Keratinocyte (primary cell): ENCODE data around the gene CDH18. TPM values are rescaled to one million over a fixed set of nuclear protein-coding genes. Genes with fewer than 3 reads are reported as not detected.

Experiments used
- DNase-seq: peaks from one replicate; pipeline ENCODE4 v3.0.0-alpha.2; 2011; ENCODE audit warnings: low read depth, missing footprints, low spot score
- FAIRE-seq: peaks from 2 replicates; lab custom pipeline; 2011; peaks lifted over from hg19 to GRCh38; lab: Jason Lieb, UNC
- H2AFZ ChIP-seq: 2 replicates; pipeline ENCODE4 v1.6.0; 2012; ENCODE audit warnings: low read length, control low read depth, inconsistent platforms; ENCODE audit not compliant: control insufficient read depth
- H3K27ac ChIP-seq: 2 replicates; pipeline ENCODE4 v1.5.1; 2011; ENCODE audit warnings: low read length; ENCODE audit not compliant: control insufficient read depth, insufficient read depth
- H3K27me3 ChIP-seq: 3 replicates; pipeline ENCODE4 v1.6.0; 2011; ENCODE audit warnings: low read length; ENCODE audit not compliant: control insufficient read depth, insufficient read depth; ENCODE audit errors: extremely low read depth
- H3K36me3 ChIP-seq, 2 experiments: 2 replicates in 1 of 2; 3 replicates in 1 of 2; pipeline ENCODE4 v1.5.1; 2011; ENCODE audit warnings: low read length in 2 of 2, mild to moderate bottlenecking in 1 of 2; ENCODE audit not compliant: control insufficient read depth in 2 of 2, insufficient read depth in 2 of 2; ENCODE audit errors: extremely low read depth in 1 of 2
- H3K4me1 ChIP-seq: 3 replicates; pipeline ENCODE4 v1.5.1; 2011; ENCODE audit warnings: low read length; ENCODE audit not compliant: control insufficient read depth, insufficient read depth; ENCODE audit errors: extremely low read depth
- H3K4me2 ChIP-seq: 3 replicates; pipeline ENCODE4 v1.6.0; 2011; ENCODE audit warnings: low read depth, low read length; ENCODE audit not compliant: control insufficient read depth, insufficient read depth; ENCODE audit errors: extremely low read depth
- H3K4me3 ChIP-seq, 3 experiments: fragments of 200-600 bp in 1 of 3; sonication (generic) in 1 of 3; 2 replicates in 2 of 3; 3 replicates in 1 of 3; pipeline ENCODE4 v1.5.1; 2011 to 2016; ENCODE audit warnings: low read length in 3 of 3, mild to moderate bottlenecking in 3 of 3, control low read depth in 2 of 3, inconsistent platforms in 1 of 3, low read depth in 1 of 3, mixed read lengths in 1 of 3, mixed run types in 1 of 3, moderate library complexity in 1 of 3; ENCODE audit not compliant: control insufficient read depth in 2 of 3, insufficient read depth in 2 of 3; ENCODE audit errors: extremely low read depth in 1 of 3
- H3K79me2 ChIP-seq: 2 replicates; pipeline ENCODE4 v1.6.0; 2012; ENCODE audit warnings: low read length; ENCODE audit not compliant: control insufficient read depth, insufficient read depth
- H3K9ac ChIP-seq: 3 replicates; pipeline ENCODE4 v1.6.0; 2011; ENCODE audit warnings: low read length; ENCODE audit not compliant: control insufficient read depth, insufficient read depth; ENCODE audit errors: extremely low read depth
- H3K9me1 ChIP-seq: 3 replicates; pipeline ENCODE4 v1.6.0; 2011; ENCODE audit warnings: low read length; ENCODE audit not compliant: control insufficient read depth, insufficient read depth; ENCODE audit errors: extremely low read depth
- H3K9me3 ChIP-seq: 2 replicates; pipeline ENCODE4 v1.5.1; 2012; ENCODE audit warnings: low read depth, low read length; ENCODE audit not compliant: control insufficient read depth
- H4K20me1 ChIP-seq: 3 replicates; pipeline ENCODE4 v1.6.0; 2011; ENCODE audit warnings: low read length; ENCODE audit not compliant: control insufficient read depth, insufficient read depth; ENCODE audit errors: extremely low read depth
- EZH2 ChIP-seq: IDR thresholded peaks from one replicate; pipeline ENCODE4 v1.6.1; 2012; ENCODE audit warnings: inconsistent platforms, mild to moderate bottlenecking, low read length, moderate library complexity
- dilution Hi-C: fragments of 300-500 bp; cut with MboI; formaldehyde crosslinking; loops from one replicate; pipeline ENCODE4 v1.7.0; 2020; ENCODE audit warnings: low sequenced_read_pairs; ENCODE audit not compliant: extremely low pct_ligation_motif_present
- polyA plus RNA-seq, 5 experiments: library from polyadenylated mRNA; depleted of rRNA in 3 of 5; stranded (reverse) in 3 of 5; stranded (forward) in 1 of 5; unstranded in 1 of 5; fragments of >200 nt; gene quantifications; 1 replicate in 1 of 5; 2 replicates in 3 of 5; 3 replicates in 1 of 5; pipeline versions ENCODE4 v1.2.1 to v1.2.3, GENCODE V29; 2011 to 2012; ENCODE audit warnings: missing spikeins in 2 of 5, low read depth in 1 of 5, low replicate concordance in 1 of 5
- TF ChIP-seq, protein P1 (sequence below), 3 experiments: IDR thresholded peaks in 1 of 3; conservative IDR thresholded peaks in 1 of 3; optimal IDR thresholded peaks in 1 of 3; 2 replicates in 2 of 3; 3 replicates in 1 of 3; pipeline versions ENCODE3 to v1.5.1; 2011; ENCODE audit warnings: low read length in 3 of 3, mild to moderate bottlenecking in 3 of 3, moderate library complexity in 2 of 3, control low read depth in 1 of 3, inconsistent platforms in 1 of 3; ENCODE audit not compliant: insufficient read depth in 2 of 3; ENCODE audit errors: extremely low read depth in 1 of 3

The CDH18 gene
- polyA plus RNA-seq, 1 donor (not counting 4 experiments of a cell fraction or from before 2014, with no cell fraction given), result 0.41 TPM

DNA sequence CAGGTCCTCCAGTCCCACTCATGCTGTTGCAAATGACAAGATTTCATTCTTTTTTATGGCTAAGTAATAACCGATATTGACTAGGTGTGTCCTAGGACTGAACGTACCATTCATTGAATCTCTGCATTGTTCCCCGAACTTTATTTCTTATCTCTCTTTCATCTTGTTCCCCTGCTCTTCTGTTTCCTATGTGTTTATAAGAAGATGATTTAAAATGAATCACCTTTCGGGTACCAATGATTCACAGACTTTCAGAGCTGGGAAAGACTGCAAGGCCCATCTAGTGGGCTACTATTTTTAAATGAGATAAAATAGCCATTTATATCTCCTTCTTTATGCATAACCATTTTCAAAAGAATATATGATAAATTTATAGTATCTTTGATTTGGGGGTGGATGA, 133.0 kb downstream of the CDH18 start:
- Histone ChIP-seq H3K36me3 (no peaks in the 10 kb centered on the region), H3K4me2 (peak overlapping the region; percentile 34), H4K20me1 (no peaks in the 10 kb centered on the region), H3K9me1 (no peaks in the 10 kb centered on the region), H3K27ac (no peak overlapping the region), H3K9ac (no peak overlapping the region), H3K9me3 (no peaks in the 10 kb centered on the region), H3K4me1 (peaks cover 22% of the 10 kb centered on the region), H2AFZ (peak overlapping the region; percentile 41), H3K27me3 (no peaks in the 10 kb centered on the region), H3K4me3 (no peak overlapping the region), H3K79me2 (no peaks in the 10 kb centered on the region)
- no peak for TF ChIP-seq EZH2
- TF ChIP-seq, protein P1, sequence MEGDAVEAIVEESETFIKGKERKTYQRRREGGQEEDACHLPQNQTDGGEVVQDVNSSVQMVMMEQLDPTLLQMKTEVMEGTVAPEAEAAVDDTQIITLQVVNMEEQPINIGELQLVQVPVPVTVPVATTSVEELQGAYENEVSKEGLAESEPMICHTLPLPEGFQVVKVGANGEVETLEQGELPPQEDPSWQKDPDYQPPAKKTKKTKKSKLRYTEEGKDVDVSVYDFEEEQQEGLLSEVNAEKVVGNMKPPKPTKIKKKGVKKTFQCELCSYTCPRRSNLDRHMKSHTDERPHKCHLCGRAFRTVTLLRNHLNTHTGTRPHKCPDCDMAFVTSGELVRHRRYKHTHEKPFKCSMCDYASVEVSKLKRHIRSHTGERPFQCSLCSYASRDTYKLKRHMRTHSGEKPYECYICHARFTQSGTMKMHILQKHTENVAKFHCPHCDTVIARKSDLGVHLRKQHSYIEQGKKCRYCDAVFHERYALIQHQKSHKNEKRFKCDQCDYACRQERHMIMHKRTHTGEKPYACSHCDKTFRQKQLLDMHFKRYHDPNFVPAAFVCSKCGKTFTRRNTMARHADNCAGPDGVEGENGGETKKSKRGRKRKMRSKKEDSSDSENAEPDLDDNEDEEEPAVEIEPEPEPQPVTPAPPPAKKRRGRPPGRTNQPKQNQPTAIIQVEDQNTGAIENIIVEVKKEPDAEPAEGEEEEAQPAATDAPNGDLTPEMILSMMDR (optimal IDR thresholded peaks at IDR 0.05 in 1 of 3, IDR thresholded peaks at IDR 0.05 in 1 of 3, conservative IDR thresholded peaks at IDR 0.05 in 1 of 3; ENCODE audit: extremely low read depth in 1 of 3, insufficient read depth in 2 of 3, low read length in 3 of 3), result no peak
- dilution Hi-C loops, result no loop called here
- FAIRE-seq, result no peak
- DNase-seq, result peak; percentile 35

DNA sequence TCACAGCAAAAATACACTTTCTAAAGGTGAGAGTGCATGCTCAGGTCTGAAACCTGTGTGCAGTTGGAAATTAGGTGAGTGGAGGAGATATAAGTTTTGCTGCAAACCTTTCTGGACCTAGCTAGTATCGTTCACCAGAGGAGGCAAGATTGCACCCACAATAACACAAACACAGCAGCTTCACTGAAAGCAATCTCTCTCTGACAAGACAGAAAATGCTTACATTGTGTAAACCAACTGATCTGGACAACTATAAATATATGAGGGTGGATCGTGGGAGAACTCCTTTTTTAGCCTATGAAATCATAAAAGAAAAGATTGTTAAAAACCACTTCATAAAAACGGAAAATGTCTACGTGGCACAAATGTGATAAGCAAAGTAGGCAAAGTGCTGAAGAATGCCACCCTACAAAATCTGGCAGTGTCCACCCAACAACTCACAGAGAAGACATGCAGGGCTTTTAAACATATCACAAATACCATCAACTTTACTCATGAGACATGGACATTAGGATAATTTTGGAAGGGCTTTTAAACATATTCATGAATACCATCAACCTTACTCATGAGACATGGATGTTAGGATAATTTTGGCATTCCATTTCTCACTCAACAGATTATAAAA, 134.3 kb downstream of the CDH18 start:
- Histone ChIP-seq H3K9me3 (no peaks in the 10 kb centered on the region), H3K27ac (no peak overlapping the region), H3K4me2 (peak overlapping the region; percentile 17), H3K36me3 (no peaks in the 10 kb centered on the region), H2AFZ (no peak overlapping the region), H3K9ac (no peak overlapping the region), H3K79me2 (no peaks in the 10 kb centered on the region), H3K4me1 (peaks cover 22% of the 10 kb centered on the region), H4K20me1 (no peaks in the 10 kb centered on the region), H3K9me1 (no peaks in the 10 kb centered on the region), H3K27me3 (no peaks in the 10 kb centered on the region), H3K4me3 (no peak overlapping the region)
- DNase-seq (peak; percentile 46), FAIRE-seq (peak; percentile 48)
- dilution Hi-C loops, result no loop called here
- no peak for TF ChIP-seq EZH2
- TF ChIP-seq, protein P1 (optimal IDR thresholded peaks at IDR 0.05 in 1 of 3, IDR thresholded peaks at IDR 0.05 in 1 of 3, conservative IDR thresholded peaks at IDR 0.05 in 1 of 3; ENCODE audit: extremely low read depth in 1 of 3, insufficient read depth in 2 of 3, low read length in 3 of 3), result no peak
